Measurements from ENCODE around the gene PLXDC1. TPM values are rescaled to one million over a fixed set of nuclear protein-coding genes. Genes with fewer than 3 reads are reported as not detected.

The PLXDC1 gene
- total and polyA plus RNA-seq, 2 experiments from 2014 or later = 0.28 to 0.91 TPM

DNA sequence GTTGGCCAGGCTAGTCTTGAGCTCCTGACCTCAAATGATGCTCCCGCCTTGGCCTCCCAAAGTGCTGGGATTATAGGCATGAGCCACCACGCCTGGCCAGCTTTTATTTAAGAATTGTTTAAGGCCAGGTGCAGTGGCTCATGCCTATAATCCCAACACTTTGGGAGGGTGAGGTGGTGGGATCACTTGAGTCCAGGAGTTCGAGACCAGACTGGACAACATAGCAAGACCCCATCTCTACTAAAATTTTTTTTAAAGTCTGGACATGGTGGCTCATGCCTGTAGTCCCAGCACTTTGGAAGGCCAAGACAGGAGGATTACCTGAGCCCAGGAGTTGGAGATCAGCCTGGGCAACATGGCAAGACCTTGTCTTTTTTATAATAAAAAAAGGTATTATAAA, 5.2 kb downstream of the PLXDC1 start (continued):
- TF ChIP-seq, protein P1, sequence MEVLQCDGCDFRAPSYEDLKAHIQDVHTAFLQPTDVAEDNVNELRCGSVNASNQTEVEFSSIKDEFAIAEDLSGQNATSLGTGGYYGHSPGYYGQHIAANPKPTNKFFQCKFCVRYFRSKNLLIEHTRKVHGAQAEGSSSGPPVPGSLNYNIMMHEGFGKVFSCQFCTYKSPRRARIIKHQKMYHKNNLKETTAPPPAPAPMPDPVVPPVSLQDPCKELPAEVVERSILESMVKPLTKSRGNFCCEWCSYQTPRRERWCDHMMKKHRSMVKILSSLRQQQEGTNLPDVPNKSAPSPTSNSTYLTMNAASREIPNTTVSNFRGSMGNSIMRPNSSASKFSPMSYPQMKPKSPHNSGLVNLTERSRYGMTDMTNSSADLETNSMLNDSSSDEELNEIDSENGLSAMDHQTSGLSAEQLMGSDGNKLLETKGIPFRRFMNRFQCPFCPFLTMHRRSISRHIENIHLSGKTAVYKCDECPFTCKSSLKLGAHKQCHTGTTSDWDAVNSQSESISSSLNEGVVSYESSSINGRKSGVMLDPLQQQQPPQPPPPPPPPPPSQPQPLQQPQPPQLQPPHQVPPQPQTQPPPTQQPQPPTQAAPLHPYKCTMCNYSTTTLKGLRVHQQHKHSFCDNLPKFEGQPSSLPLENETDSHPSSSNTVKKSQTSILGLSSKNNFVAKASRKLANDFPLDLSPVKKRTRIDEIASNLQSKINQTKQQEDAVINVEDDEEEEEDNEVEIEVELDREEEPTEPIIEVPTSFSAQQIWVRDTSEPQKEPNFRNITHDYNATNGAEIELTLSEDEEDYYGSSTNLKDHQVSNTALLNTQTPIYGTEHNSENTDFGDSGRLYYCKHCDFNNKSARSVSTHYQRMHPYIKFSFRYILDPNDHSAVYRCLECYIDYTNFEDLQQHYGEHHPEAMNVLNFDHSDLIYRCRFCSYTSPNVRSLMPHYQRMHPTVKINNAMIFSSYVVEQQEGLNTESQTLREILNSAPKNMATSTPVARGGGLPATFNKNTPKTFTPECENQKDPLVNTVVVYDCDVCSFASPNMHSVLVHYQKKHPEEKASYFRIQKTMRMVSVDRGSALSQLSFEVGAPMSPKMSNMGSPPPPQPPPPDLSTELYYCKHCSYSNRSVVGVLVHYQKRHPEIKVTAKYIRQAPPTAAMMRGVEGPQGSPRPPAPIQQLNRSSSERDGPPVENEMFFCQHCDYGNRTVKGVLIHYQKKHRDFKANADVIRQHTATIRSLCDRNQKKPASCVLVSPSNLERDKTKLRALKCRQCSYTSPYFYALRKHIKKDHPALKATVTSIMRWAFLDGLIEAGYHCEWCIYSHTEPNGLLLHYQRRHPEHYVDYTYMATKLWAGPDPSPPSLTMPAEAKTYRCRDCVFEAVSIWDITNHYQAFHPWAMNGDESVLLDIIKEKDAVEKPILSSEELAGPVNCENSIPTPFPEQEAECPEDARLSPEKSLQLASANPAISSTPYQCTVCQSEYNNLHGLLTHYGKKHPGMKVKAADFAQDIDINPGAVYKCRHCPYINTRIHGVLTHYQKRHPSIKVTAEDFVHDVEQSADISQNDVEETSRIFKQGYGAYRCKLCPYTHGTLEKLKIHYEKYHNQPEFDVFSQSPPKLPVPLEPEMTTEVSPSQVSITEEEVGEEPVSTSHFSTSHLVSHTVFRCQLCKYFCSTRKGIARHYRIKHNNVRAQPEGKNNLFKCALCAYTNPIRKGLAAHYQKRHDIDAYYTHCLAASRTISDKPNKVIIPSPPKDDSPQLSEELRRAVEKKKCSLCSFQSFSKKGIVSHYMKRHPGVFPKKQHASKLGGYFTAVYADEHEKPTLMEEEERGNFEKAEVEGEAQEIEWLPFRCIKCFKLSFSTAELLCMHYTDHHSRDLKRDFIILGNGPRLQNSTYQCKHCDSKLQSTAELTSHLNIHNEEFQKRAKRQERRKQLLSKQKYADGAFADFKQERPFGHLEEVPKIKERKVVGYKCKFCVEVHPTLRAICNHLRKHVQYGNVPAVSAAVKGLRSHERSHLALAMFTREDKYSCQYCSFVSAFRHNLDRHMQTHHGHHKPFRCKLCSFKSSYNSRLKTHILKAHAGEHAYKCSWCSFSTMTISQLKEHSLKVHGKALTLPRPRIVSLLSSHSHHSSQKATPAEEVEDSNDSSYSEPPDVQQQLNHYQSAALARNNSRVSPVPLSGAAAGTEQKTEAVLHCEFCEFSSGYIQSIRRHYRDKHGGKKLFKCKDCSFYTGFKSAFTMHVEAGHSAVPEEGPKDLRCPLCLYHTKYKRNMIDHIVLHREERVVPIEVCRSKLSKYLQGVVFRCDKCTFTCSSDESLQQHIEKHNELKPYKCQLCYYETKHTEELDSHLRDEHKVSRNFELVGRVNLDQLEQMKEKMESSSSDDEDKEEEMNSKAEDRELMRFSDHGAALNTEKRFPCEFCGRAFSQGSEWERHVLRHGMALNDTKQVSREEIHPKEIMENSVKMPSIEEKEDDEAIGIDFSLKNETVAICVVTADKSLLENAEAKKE (CRISPR knock-in tag; IDR thresholded peaks at IDR 0.05) = no peak
- TF ChIP-seq, protein P2, sequence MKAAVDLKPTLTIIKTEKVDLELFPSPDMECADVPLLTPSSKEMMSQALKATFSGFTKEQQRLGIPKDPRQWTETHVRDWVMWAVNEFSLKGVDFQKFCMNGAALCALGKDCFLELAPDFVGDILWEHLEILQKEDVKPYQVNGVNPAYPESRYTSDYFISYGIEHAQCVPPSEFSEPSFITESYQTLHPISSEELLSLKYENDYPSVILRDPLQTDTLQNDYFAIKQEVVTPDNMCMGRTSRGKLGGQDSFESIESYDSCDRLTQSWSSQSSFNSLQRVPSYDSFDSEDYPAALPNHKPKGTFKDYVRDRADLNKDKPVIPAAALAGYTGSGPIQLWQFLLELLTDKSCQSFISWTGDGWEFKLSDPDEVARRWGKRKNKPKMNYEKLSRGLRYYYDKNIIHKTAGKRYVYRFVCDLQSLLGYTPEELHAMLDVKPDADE (IDR thresholded peaks at IDR 0.05) = no peak
- no peak for TF ChIP-seq CREB1 (CRISPR knock-in tag; IDR thresholded peaks at IDR 0.05; ENCODE audit: low read depth)

DNA sequence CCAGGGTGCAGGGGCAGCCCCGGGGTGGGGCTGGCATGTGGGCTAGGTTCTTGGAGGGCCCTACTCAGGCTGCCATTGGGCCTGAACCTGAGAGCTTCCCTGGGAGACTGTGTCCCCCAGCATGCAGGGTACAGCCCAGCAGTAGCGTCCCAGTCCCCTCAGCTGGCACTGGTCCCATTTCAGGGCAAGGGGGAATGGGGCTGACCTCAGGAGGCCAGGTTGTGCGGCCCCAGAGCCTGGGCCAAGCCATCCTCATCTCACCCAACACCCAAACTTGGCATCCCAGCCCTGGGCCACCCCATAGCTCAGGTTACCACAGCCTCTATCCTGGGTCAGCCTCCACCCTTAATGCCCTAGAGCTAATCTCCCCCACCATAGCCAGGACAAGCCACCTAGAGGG, 6.3 kb downstream of the PLXDC1 start:
- Mint-ChIP-seq H3K4me1 (peaks cover 1% of the 10 kb centered on the region), H3K4me3 (no peak overlapping the region), H3K27ac (no peak overlapping the region), H3K9me3 (no peaks in the 10 kb centered on the region), H3K36me3 (ENCODE audit: low read depth) (no peaks in the 10 kb centered on the region), H3K27me3 (ENCODE audit: insufficient read depth, low read depth, poor library complexity) (peaks cover 12% of the 10 kb centered on the region)
- Histone ChIP-seq H3K36me3 (ENCODE audit: insufficient read depth) (no peaks in the 10 kb centered on the region), H4K20me1 (replicated peaks; ENCODE audit: insufficient read depth) (no peaks in the 10 kb centered on the region), H3F3A (replicated peaks; ENCODE audit: low read depth) (no peaks in the 10 kb centered on the region), H3K4me1 (ENCODE audit: insufficient read depth) (no peaks in the 10 kb centered on the region), H3K79me2 (replicated peaks; ENCODE audit: insufficient read depth) (no peaks in the 10 kb centered on the region), H3K4me2 (no peak overlapping the region), H3K4me3 (no peak overlapping the region), H3K27me3 (ENCODE audit: insufficient read depth) (peaks cover 12% of the 10 kb centered on the region), H2AFZ (no peak overlapping the region), H3K27ac (ENCODE audit: low read depth) (no peak overlapping the region), H3K9me2 (ENCODE audit: insufficient read depth) (no peaks in the 10 kb centered on the region)
- no peak for ATAC-seq
- TF ChIP-seq EZH2phosphoT487 (IDR thresholded peaks at IDR 0.05; ENCODE audit: unreplicated experiment) (no peak), ZNF331 (CRISPR knock-in tag; IDR thresholded peaks at IDR 0.05; ENCODE audit: low read depth) (no peak)
- no peak for DNase-seq (ENCODE audit: low spot score)
